SH-SY5Y (cell line): ENCODE data around the gene C2CD3.

Experiments used
- GATA2 ChIP-seq: IDR thresholded peaks from 2 replicates; pipeline ENCODE4 v1.6.1; 2011; ENCODE audit warnings: mild to moderate bottlenecking, low read depth, low read length
- GATA3 ChIP-seq: IDR thresholded peaks from 2 replicates; pipeline ENCODE4 v1.6.1; 2011; ENCODE audit warnings: low read depth, mild to moderate bottlenecking, low read length, moderate library complexity

DNA sequence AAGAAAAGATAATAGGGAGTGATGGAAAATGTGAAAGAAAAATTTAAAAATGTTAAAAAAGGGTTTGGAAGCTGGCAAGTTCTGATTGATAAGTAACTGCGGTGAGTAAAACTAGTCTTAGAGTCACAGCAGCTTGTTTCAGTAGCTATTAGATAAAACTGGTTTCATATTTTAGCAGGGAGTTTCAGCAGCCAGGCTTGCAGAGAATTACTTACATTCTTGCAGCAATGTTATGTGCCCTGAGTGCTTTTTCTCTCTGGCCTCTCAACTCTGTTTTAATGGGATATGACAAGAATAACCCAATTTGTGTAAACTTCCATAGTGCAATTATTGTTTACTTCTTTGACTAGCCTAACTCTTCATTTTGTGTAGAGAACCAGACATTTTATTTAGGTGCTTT lies 33.9 kb upstream of the C2CD3 start:
- TF ChIP-seq GATA2 (no peak), GATA3 (no peak)
